HG03378 (cell line): ENCODE results near the gene GSTT2.
A peak's percentile ranks its signal among the peaks of the same experiment; 100 is the strongest.
"Not testable (repeated sequence)": the region's sequence is repeated elsewhere in the genome, so short reads cannot be mapped to it uniquely, and the experiment has no call there.

Experiments
- ATAC-seq: cut with Tn5 transposase; IDR thresholded peaks from one replicate; pipeline ENCODE4 v1.9.1; 2021; ENCODE audit warnings: mild to moderate bottlenecking, moderate library complexity; ENCODE audit not compliant: unreplicated experiment

Gene GSTT2

GRCh38 chr22:23974345-23974744 is 5.6 kb upstream of the GSTT2 start, which contains the start of gene DDT:
Gene DDT, minus strand, starts transcription at chr22:23974441. Its CDS starts 27 bp downstream, at chr22:23974414.
- peak; percentile 87 for ATAC-seq

- ATAC-seq, result peak; percentile 25
These were observed 5.0 kb upstream of the GSTT2 start for GRCh38 chr22:23974836-23975352.

- not testable (repeated sequence) for ATAC-seq
These were observed 2.6 kb upstream of the GSTT2 start for GRCh38 chr22:23977304-23977703.

- not testable (repeated sequence) for ATAC-seq
These were observed 633 bp downstream of the GSTT2 start for GRCh38 chr22:23980567-23980966.

- ATAC-seq, result no peak
These were observed 4.5 kb downstream of the GSTT2 start for GRCh38 chr22:23984430-23984829.

GRCh38 chr22:23986089-23986488 is 6.2 kb downstream of the GSTT2 start:
- ATAC-seq, result not testable (repeated sequence)

GRCh38 chr22:23986538-23987178 is 6.7 kb downstream of the GSTT2 start:
- not testable (repeated sequence) for ATAC-seq

- ATAC-seq, result not testable (repeated sequence)
These were observed 9.8 kb downstream of the GSTT2 start for GRCh38 chr22:23989583-23990244.

- ATAC-seq, result not testable (repeated sequence)
These were observed 13.1 kb downstream of the GSTT2 start for GRCh38 chr22:23993080-23993479.

GRCh38 chr22:23993581-23994177 is 13.7 kb downstream of the GSTT2 start:
- not testable (repeated sequence) for ATAC-seq

- no peak for ATAC-seq
These were observed 17.2 kb downstream of the GSTT2 start for GRCh38 chr22:23997092-23997491.

GRCh38 chr22:23999779-24000178 is 19.8 kb downstream of the GSTT2 start:
- not testable (repeated sequence) for ATAC-seq

GRCh38 chr22:24001314-24001713 is 21.4 kb downstream of the GSTT2 start:
- ATAC-seq, result no peak

GRCh38 chr22:24002272-24002671 is 22.3 kb downstream of the GSTT2 start:
- no peak for ATAC-seq

GRCh38 chr22:24002851-24003250 is 22.9 kb downstream of the GSTT2 start:
- no peak for ATAC-seq

- ATAC-seq, result no peak
These were observed 24.0 kb downstream of the GSTT2 start for GRCh38 chr22:24003887-24004286.

GRCh38 chr22:24005201-24005600 is 25.3 kb downstream of the GSTT2 start, which contains the start of gene GSTT4:
Gene GSTT4, minus strand, starts transcription at chr22:24005453. Its CDS starts 97 bp downstream, at chr22:24005356.
- ATAC-seq, result no peak

GRCh38 chr22:24006207-24006913 is 26.4 kb downstream of the GSTT2 start:
- no peak for ATAC-seq

GRCh38 chr22:24006914-24007214 is 26.9 kb downstream of the GSTT2 start:
- no peak for ATAC-seq

- ATAC-seq, result no peak
These were observed 27.5 kb downstream of the GSTT2 start for GRCh38 chr22:24007253-24008021.

- ATAC-seq, result no peak
These were observed 28.0 kb downstream of the GSTT2 start for GRCh38 chr22:24008022-24008283.
